ENCODE measurements around the gene ARHGAP28. TPM values are rescaled to one million over a fixed set of nuclear protein-coding genes. Genes with fewer than 3 reads are reported as not detected.

ARHGAP28 gene
- polyA plus RNA-seq, 1 experiment = 5.3 TPM

- CTCF ChIA-PET = interaction anchor here (1.2 to 1.6 kb wide), 3 partner anchors 12 to 210 kb away, joined by 4 to 7 read pairs (median 5); no protein-coding TSS in a partner anchor
- DNase-seq (ENCODE audit: low read depth) = peak; percentile 63
These were observed 22.8 kb downstream of the ARHGAP28 start for GRCh38 chr18:6752202-6752860.

GRCh38 chr18:6755107-6755506 is 25.6 kb downstream of the ARHGAP28 start:
- ChIA-PET POLR2A (interaction anchor here (0.6 kb wide), 1 partner anchor 31 kb away, joined by 4 read pairs; no protein-coding TSS in a partner anchor), CTCF (interaction anchor here (0.6 to 1.4 kb wide), 3 partner anchors 29 to 130 kb away, joined by 3 to 7 read pairs (median 4); no protein-coding TSS in a partner anchor)
- H3K4me3 ChIP-seq (ENCODE audit: low read depth, low read length) = no peak overlapping the region
- TF ChIP-seq CTCF (IDR thresholded peaks at IDR 0.05; ENCODE audit: insufficient read depth, low read depth, low read length) = no peak
- no peak for DNase-seq (ENCODE audit: low read depth)
- H3K27me3 ChIP-seq (ENCODE audit: control insufficient read depth, insufficient read depth, low read length) = no peaks in the 10 kb centered on the region
- no peaks in the 10 kb centered on the region for H3K36me3 ChIP-seq (ENCODE audit: control insufficient read depth, insufficient read depth, low read length)

More at GRCh38 chr18:6752202-6752860, 22.8 kb downstream of the ARHGAP28 start:
- POLR2A ChIA-PET = interaction anchor here (0.6 to 0.9 kb wide), 2 partner anchors 23 to 1123 kb away, joined by 4 to 8 read pairs; no protein-coding TSS in a partner anchor
- Histone ChIP-seq H3K27me3 (ENCODE audit: control insufficient read depth, insufficient read depth, low read length) (no peaks in the 10 kb centered on the region), H3K4me3 (ENCODE audit: low read depth, low read length) (no peak overlapping the region), H3K36me3 (ENCODE audit: control insufficient read depth, insufficient read depth, low read length) (no peaks in the 10 kb centered on the region)
- no peak for TF ChIP-seq CTCF (IDR thresholded peaks at IDR 0.05; ENCODE audit: insufficient read depth, low read depth, low read length)

- H3K36me3 ChIP-seq (ENCODE audit: control insufficient read depth, insufficient read depth, low read length) = no peaks in the 10 kb centered on the region
- no peaks in the 10 kb centered on the region for H3K27me3 ChIP-seq (ENCODE audit: control insufficient read depth, insufficient read depth, low read length)
- H3K4me3 ChIP-seq (ENCODE audit: low read depth, low read length) = no peak overlapping the region
- DNase-seq (ENCODE audit: low read depth) = peak; percentile 88
- POLR2A ChIA-PET = interaction anchor here (0.7 kb wide), 1 partner anchor 215 kb away, joined by 3 read pairs; no protein-coding TSS in a partner anchor
- TF ChIP-seq CTCF (IDR thresholded peaks at IDR 0.05; ENCODE audit: insufficient read depth, low read depth, low read length) = no peak
- CTCF ChIA-PET = interaction anchor here (1.3 kb wide), 1 partner anchor 128 kb away, joined by 5 read pairs; no protein-coding TSS in a partner anchor
These were observed 28.4 kb downstream of the ARHGAP28 start for GRCh38 chr18:6757931-6758330.

- Histone ChIP-seq H3K4me3 (ENCODE audit: low read depth, low read length) (no peak overlapping the region), H3K36me3 (ENCODE audit: control insufficient read depth, insufficient read depth, low read length) (no peaks in the 10 kb centered on the region), H3K27me3 (ENCODE audit: control insufficient read depth, insufficient read depth, low read length) (no peaks in the 10 kb centered on the region)
- DNase-seq (ENCODE audit: low read depth) = no peak
- CTCF ChIA-PET = no interaction called here
- POLR2A ChIA-PET = no interaction called here
- TF ChIP-seq CTCF (IDR thresholded peaks at IDR 0.05; ENCODE audit: insufficient read depth, low read depth, low read length) = no peak
These were observed 30.1 kb downstream of the ARHGAP28 start for GRCh38 chr18:6759579-6759978.

- no peak for DNase-seq (ENCODE audit: low read depth)
- POLR2A ChIA-PET = no interaction called here
- CTCF ChIA-PET = no interaction called here
- no peak overlapping the region for H3K4me3 ChIP-seq (ENCODE audit: low read depth, low read length)
- no peaks in the 10 kb centered on the region for H3K36me3 ChIP-seq (ENCODE audit: control insufficient read depth, insufficient read depth, low read length)
- H3K27me3 ChIP-seq (ENCODE audit: control insufficient read depth, insufficient read depth, low read length) = no peaks in the 10 kb centered on the region
- TF ChIP-seq CTCF (IDR thresholded peaks at IDR 0.05; ENCODE audit: insufficient read depth, low read depth, low read length) = no peak
These were observed 34.0 kb downstream of the ARHGAP28 start for GRCh38 chr18:6763524-6763923.

All from BJ (cell line).